Measurements from ENCODE around the gene MARCHF3.

MARCHF3 gene

DNA sequence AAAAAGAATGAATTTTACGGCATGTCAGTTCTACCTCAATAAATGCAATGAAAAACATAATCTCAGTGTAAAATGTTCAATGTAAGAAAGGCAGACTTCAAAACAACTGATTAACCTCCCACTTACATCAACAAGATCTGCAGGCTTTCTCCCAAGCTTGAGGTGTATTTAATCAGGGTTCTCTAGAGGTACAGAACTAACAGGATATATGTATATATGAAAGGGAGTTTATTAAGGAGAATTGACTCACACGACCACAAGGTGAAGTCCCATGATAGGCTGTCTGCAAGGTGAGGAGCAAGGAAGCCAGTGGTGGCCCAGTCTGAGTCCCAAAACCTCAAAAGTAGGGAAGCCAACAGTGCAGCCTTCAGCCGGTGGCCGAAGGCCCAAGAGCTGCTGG is 35.9 kb downstream of the MARCHF3 start:
- peaks cover 27% of the 10 kb centered on the region for H3K4me1 Mint-ChIP-seq
- H3K9me3 Mint-ChIP-seq: no peaks in the 10 kb centered on the region
- no peak overlapping the region for H3K27ac Mint-ChIP-seq
- H3K27me3 Mint-ChIP-seq: no peaks in the 10 kb centered on the region
- ATAC-seq (no peak), DNase-seq (no peak)
- H3K36me3 Mint-ChIP-seq (ENCODE audit: low read depth): no peaks in the 10 kb centered on the region
- no peak overlapping the region for H3K4me3 Mint-ChIP-seq

DNA sequence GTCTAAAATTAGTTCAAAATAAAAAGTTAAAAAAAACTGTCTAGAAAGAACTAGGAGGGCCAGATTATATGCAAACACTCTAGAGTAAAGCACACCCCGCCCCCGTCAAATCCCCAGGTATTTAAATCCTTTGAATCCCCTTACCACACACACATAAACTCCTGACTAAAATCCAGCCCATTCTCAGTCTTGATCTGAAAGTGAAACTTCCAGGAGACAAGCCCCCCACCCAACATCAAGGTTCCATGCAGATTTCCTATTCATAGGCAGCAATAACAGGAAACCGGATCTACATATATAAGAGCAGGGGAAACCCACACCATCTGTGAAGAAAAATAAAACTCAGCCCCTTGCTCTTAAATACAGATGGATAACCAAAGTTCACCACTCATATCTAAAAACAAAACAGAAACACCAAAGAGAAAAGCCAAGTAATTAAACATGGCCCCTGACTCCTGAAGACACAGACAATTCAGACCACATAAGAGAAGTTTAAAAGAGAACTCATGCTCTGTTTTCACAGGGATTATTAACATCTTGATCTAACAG is 42.3 kb downstream of the MARCHF3 start:
- peak; percentile 86 for ATAC-seq
- peak overlapping the region; percentile 62 for H3K4me3 Mint-ChIP-seq
- no peaks in the 10 kb centered on the region for H3K9me3 Mint-ChIP-seq
- H3K4me1 Mint-ChIP-seq: peaks cover 36% of the 10 kb centered on the region
- peak overlapping the region; percentile 91 for H3K27ac Mint-ChIP-seq
- no peaks in the 10 kb centered on the region for H3K27me3 Mint-ChIP-seq
- no peaks in the 10 kb centered on the region for H3K36me3 Mint-ChIP-seq (ENCODE audit: low read depth)
- DNase-seq: peak; percentile 20

DNA sequence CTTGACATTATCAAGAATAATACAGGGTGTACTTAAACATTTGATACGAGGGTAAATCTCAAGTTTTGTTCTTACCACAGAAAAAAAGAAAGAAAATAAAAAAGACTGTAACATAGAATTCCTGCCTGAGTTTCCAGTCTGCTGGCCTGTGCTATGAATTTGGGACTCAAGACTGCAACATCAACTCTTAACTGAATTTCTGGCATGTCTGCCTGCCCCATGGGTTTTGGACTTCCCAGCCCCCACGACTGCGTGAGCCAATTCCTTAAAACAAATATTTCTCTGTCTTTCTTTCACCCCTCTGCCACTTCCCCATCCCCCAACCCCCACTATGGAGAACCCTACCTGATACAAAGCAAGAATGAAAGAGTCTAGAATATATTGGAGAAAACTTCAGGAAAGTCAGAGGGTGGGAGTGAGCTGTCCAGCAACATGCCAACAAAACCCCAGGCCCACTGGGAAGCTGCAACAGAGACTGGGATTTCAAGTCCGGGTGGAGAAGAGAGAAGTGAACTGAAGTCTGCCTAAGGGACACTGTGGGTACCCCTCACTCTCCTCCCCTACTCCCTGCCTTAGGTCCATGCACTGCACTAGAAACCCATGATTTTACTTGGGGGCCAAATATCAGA is 43.0 kb downstream of the MARCHF3 start:
- Mint-ChIP-seq H3K4me1 (peaks cover 38% of the 10 kb centered on the region), H3K27ac (peak overlapping the region; percentile 91), H3K36me3 (ENCODE audit: low read depth) (no peaks in the 10 kb centered on the region), H3K4me3 (peak overlapping the region; percentile 62), H3K9me3 (no peaks in the 10 kb centered on the region), H3K27me3 (no peaks in the 10 kb centered on the region)
- no peak for DNase-seq
- ATAC-seq: no peak

DNA sequence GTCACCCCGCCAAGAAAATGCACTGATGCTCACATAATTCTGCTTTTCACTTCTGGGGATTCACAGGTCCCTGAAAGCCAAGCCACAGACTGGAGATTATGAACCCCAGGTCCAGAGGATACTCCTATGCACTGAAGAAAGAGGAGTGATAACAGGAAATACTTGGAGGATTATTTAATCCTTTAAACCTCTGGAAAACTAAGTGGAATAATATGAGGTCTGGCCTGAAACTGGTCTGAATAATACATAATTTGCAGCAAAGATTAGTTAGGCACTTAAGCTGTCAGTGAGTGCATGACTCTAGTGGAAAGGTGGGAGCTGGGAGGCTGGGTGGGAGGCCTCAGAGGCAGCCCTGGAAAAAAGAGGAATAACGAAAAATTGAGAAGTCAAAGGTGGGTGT is 45.7 kb downstream of the MARCHF3 start:
- no peak overlapping the region for H3K27ac Mint-ChIP-seq
- no peak for ATAC-seq
- no peak for DNase-seq
- H3K4me3 Mint-ChIP-seq: no peak overlapping the region
- H3K4me1 Mint-ChIP-seq: peaks cover 33% of the 10 kb centered on the region
- no peaks in the 10 kb centered on the region for H3K36me3 Mint-ChIP-seq (ENCODE audit: low read depth)
- no peaks in the 10 kb centered on the region for H3K27me3 Mint-ChIP-seq
- H3K9me3 Mint-ChIP-seq: no peaks in the 10 kb centered on the region

DNA sequence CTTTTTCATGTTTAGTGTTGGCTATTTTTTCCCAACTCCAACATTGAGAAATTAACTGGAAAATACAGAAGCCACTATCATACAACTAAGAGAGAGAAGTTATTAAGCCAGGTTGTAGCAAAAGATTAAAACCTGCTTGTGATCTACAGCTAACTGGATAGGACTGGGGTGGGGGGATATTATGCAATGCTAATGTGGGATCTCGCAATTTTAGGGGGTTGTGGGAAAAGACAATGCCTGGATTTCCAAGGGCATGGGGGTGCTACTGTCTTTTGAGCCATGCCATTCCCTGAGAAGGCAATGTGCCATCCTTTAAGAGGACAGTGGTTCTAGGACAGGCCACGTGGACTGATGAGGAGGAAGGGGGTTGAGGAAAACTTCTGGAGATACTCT is 46.5 kb downstream of the MARCHF3 start:
- Mint-ChIP-seq H3K36me3 (ENCODE audit: low read depth) (no peaks in the 10 kb centered on the region), H3K27ac (no peak overlapping the region), H3K27me3 (no peaks in the 10 kb centered on the region), H3K4me1 (peaks cover 28% of the 10 kb centered on the region), H3K9me3 (no peaks in the 10 kb centered on the region), H3K4me3 (no peak overlapping the region)
- DNase-seq (no peak), ATAC-seq (no peak)

DNA sequence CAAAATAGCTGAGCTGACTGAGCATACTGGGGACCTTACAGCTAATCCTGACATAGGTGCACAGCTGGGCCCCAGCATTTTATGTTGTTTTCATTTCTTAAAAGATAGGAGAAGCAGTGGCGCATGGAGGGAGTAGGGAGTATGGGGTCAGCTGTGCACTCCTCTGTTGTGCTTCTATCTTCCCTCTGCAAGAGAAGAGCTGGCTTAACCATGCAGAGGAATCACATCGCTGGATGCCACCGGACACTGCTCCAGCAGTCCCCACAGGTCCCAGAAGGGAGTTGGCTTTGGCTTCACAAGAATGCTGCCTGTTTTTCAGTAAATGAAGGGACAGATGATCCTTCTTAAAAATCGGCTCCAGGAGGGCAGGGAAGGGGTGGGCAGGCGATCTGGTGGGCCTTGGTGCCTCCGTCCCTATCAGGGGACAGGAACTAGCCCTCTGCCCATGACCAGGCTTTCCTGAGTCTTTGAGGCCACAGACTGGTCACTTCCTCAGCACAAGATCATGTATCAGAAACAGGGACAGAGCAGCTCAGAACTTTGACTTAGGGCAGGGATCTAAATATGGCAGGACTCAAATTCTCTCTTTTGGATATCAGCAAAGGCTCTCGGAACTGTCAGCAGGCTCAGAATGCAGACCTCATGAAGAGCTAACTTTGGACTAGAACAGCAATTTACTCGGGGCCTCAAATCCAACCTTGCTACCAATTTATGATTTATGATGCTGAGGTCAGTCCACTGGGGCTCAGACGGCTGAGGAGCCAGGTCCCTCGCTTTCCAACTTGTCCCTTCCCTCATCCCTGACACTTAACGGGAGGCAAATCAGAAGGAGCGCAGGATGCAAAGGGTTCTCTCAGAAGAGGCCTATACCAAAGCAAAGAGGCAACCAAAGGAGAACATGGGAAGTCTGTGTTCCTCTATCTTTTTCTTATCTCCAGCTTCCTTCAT is 47.2 kb downstream of the MARCHF3 start:
- no peaks in the 10 kb centered on the region for H3K36me3 Mint-ChIP-seq (ENCODE audit: low read depth)
- no peak for DNase-seq
- no peak for ATAC-seq
- no peaks in the 10 kb centered on the region for H3K9me3 Mint-ChIP-seq
- H3K27ac Mint-ChIP-seq: no peak overlapping the region
- no peaks in the 10 kb centered on the region for H3K27me3 Mint-ChIP-seq
- H3K4me3 Mint-ChIP-seq: no peak overlapping the region
- peaks cover 22% of the 10 kb centered on the region for H3K4me1 Mint-ChIP-seq

DNA sequence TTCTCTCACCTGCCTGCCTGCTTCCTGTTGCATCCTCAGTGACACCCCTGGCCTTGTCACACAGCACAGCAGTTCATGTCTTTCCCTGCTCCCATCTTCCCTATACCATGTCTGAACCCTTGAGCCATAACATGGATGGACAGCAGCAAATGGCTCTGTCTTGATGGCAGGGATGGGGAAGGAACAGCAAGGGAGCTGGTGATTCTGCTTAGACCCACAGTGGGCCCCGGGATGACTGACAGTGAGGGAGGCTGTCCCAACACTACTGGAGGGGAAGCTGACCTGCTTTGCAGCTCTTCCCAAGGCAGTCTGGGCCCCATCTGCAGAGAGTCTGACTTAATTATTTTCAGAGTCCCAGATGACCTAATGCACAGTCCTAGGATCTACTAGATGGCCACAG is 48.2 kb downstream of the MARCHF3 start:
- no peak for ATAC-seq
- Mint-ChIP-seq H3K36me3 (ENCODE audit: low read depth) (no peaks in the 10 kb centered on the region), H3K27me3 (no peaks in the 10 kb centered on the region), H3K4me3 (no peak overlapping the region), H3K4me1 (peaks cover 12% of the 10 kb centered on the region), H3K27ac (no peak overlapping the region), H3K9me3 (no peaks in the 10 kb centered on the region)
- DNase-seq: no peak

DNA sequence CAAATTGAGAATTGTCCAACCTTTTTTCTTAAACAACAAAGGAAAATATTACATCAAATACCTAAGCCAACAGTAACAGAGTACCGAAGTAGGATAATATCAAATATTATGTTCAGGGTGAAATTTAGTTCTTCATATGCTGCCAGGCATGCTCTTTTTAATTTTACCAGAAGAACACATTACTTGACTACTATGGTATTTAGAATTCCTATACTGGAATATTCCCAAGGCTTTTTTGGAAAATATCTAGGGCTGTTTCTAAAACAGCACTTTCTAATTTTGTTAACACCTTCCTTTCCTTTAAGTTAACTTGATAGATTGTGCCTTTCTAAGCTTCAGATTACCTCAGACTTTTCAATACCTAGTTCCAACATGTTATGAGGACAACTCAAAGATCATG is 48.7 kb downstream of the MARCHF3 start:
- Mint-ChIP-seq H3K27me3 (no peaks in the 10 kb centered on the region), H3K27ac (no peak overlapping the region), H3K4me3 (no peak overlapping the region), H3K9me3 (no peaks in the 10 kb centered on the region), H3K36me3 (ENCODE audit: low read depth) (no peaks in the 10 kb centered on the region), H3K4me1 (peaks cover 9% of the 10 kb centered on the region)
- no peak for ATAC-seq
- no peak for DNase-seq

DNA sequence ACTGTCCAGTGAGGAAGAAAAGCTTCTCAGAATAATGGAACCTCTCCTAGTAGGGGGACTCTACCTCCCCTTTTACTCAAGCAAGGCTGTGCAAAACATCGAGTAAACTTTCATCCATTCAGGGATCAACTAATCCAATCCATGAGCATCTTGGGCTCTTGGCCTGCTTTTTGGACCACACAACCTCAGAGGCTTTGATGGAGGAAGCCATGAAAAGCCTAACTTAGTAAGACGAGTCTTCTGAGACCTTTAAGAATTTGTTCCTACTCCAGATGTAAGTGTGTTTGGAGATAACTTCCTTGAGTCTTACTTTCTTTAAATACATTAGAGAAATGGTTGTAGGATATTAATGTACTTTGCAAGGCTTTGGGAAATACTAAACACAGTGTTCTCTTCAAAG is 49.1 kb downstream of the MARCHF3 start:
- no peaks in the 10 kb centered on the region for H3K36me3 Mint-ChIP-seq (ENCODE audit: low read depth)
- H3K4me3 Mint-ChIP-seq: no peak overlapping the region
- DNase-seq: no peak
- no peak overlapping the region for H3K27ac Mint-ChIP-seq
- no peaks in the 10 kb centered on the region for H3K27me3 Mint-ChIP-seq
- peaks cover 11% of the 10 kb centered on the region for H3K4me1 Mint-ChIP-seq
- no peak for ATAC-seq
- H3K9me3 Mint-ChIP-seq: no peaks in the 10 kb centered on the region

DNA sequence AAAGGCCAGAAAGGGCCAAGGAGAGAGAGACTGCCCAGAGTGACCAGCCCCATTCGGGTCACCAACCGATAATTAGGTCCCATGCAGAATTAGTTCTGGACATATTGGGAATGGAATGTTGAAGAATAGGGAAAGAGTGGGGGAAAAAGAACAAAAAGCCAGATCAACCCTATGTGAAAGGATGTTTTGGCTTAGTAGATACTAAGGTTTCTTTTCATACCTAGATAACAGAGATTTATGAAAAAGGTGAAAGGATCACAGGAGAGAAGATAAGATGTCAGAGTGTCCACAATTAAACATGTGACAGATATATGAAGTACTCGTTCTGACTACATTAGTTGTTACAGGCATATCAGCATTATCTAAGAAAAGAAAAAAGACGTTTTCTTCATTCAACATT is 52.1 kb downstream of the MARCHF3 start:
- Mint-ChIP-seq H3K9me3 (no peaks in the 10 kb centered on the region), H3K27ac (no peak overlapping the region), H3K36me3 (ENCODE audit: low read depth) (no peaks in the 10 kb centered on the region), H3K4me1 (peaks cover 16% of the 10 kb centered on the region), H3K27me3 (no peaks in the 10 kb centered on the region), H3K4me3 (no peak overlapping the region)
- no peak for ATAC-seq
- no peak for DNase-seq

DNA sequence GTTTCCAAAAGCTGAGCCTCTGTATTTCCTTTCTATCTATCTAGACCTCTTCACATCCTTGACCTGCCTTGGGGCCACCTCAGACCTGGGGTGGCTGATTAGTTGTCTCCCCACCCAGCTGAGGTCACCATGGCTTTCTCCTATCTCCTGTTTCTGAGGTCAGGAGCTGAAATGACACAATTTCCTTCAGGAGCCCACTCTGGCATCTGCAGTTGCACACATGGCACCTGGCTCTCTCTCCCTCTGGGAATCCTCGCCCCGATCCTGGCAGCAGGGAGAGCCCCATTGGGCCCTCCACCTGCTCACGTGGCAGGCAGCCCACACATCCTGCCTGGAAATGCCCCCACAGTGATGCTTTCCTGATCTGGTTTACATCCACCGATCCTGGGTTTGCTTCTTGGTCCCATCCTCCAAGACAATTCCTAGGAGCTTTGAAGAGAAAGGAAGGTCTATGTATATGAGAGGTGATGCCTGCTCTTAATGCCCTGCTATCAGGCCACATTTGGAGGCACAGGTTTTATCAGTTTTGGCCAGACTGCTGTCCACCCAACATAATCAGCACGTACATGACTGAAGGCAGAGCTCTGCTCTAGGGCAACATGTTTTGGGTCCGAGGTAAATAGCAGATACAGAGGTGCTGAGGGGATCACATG is 53.7 kb downstream of the MARCHF3 start:
- Mint-ChIP-seq H3K36me3 (ENCODE audit: low read depth) (no peaks in the 10 kb centered on the region), H3K27ac (no peak overlapping the region), H3K4me1 (peaks cover 28% of the 10 kb centered on the region), H3K27me3 (no peaks in the 10 kb centered on the region), H3K9me3 (no peaks in the 10 kb centered on the region), H3K4me3 (no peak overlapping the region)
- DNase-seq: no peak
- ATAC-seq: no peak

DNA sequence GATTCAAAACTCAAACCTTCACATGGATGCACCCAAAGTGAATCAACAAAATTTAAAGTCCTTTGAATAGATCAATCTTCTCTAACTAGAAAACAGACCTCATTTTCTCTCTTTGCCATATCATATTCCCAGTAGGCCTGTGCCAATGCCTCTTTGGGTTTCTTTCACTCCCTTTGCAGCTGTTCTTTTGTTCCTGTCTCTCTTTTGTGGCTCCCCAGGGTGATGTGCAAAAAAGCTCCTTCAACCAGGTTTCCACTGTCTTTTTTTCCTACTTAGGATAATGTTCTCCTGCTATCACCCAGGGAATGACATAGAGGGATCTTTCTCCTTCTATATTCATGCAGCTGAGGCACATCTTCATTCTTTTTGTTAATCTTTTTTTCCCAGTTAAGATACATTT is 54.6 kb downstream of the MARCHF3 start:
- Mint-ChIP-seq H3K36me3 (ENCODE audit: low read depth) (peaks cover 1% of the 10 kb centered on the region), H3K9me3 (no peaks in the 10 kb centered on the region), H3K4me1 (peaks cover 33% of the 10 kb centered on the region), H3K27me3 (no peaks in the 10 kb centered on the region), H3K4me3 (no peak overlapping the region), H3K27ac (no peak overlapping the region)
- DNase-seq (no peak), ATAC-seq (no peak)

DNA sequence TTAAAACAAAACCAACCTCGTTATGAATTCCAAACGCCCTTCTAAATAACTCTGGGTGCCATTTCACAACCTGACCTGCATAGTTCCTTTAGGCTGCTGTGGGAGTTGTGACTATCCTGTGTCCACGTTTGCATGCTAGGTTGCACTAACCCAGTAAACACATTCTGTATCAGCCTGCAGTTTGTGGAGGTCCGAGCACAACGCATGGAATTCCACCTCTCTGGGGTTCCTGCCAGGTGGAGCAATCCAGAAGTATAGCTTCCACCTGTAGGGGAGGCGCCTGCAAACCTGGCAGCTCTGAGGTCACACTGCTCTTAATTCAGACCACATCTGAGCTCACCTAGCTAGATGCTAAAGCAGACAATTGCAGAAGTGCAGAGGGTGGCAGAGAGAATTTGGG is 57.2 kb downstream of the MARCHF3 start:
- no peaks in the 10 kb centered on the region for H3K27me3 Mint-ChIP-seq
- no peaks in the 10 kb centered on the region for H3K9me3 Mint-ChIP-seq
- peaks cover 1% of the 10 kb centered on the region for H3K36me3 Mint-ChIP-seq (ENCODE audit: low read depth)
- H3K4me1 Mint-ChIP-seq: peaks cover 43% of the 10 kb centered on the region
- no peak overlapping the region for H3K4me3 Mint-ChIP-seq
- ATAC-seq (no peak), DNase-seq (no peak)
- H3K27ac Mint-ChIP-seq: peak overlapping the region; percentile 52

DNA sequence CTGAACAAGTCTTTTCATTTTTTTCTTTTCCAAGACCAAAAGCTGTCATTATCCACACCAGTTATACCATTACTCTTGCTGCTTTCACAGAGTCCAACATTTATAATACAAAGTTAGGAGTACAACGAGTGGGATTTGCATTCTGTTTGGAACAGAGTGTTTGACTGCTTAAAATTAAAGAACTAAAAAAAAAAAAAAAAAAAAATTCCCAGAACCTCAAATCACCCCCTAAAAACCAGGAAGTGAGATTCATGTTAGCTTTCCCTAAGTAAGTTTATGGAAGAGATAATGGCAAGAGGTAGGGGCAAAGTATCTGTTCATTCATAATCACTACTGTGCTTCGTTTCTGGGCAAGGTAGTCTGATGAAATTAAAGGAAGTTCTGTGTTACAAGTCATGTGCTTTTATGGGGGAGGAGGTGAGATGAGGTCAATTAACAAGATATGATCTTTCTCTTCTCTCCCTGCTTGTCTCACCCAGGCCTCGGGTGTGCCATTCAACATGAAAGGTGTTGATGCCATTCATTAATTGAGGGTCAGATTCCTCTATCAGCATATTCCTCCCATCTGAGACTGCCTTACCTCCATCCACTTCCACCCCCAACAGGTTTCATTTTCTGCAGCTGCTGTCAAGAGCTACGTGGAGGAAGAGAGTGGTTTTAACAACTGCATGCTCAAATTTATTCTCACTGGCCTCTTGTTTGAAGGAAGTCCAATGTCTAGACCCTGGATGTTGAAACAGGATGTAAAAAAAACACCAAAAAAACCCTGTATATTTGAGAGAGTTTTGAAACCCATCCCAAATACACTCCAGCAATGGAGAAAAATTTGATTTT is 58.1 kb downstream of the MARCHF3 start:
- Mint-ChIP-seq H3K4me3 (peak overlapping the region; percentile 50), H3K36me3 (ENCODE audit: low read depth) (peaks cover 1% of the 10 kb centered on the region), H3K4me1 (peaks cover 43% of the 10 kb centered on the region), H3K27me3 (no peaks in the 10 kb centered on the region), H3K27ac (peak overlapping the region; percentile 80), H3K9me3 (no peaks in the 10 kb centered on the region)
- peak; percentile 61 for ATAC-seq
- peak; percentile 19 for DNase-seq
